A549 (cell line): ENCODE data around the gene NDUFB11.

Experiments used
- CBX8 ChIP-seq: fragments of 200-600 bp; sonication (generic); IDR thresholded peaks from 2 replicates; pipeline ENCODE4 v1.6.1; 2016
- CTCF ChIP-seq: fragments of >200 bp; sonication (Bioruptor Twin); formaldehyde crosslinking; IDR thresholded peaks from 3 replicates; pipeline ENCODE4 v1.5.1; 2016
- EP300 ChIP-seq, 2 experiments: fragments of >200 bp; sonication (Bioruptor Twin); formaldehyde crosslinking; IDR thresholded peaks; 2 replicates in 1 of 2; 3 replicates in 1 of 2; pipeline ENCODE4 v1.6.1; 2016 to 2017
- FOSL2 ChIP-seq, 2 experiments: fragments of 450-650 bp in 1 of 2; fragments of >200 bp in 1 of 2; sonication (Bioruptor Twin) in 1 of 2; formaldehyde crosslinking; IDR thresholded peaks; 2 replicates each; pipeline versions ENCODE4 v1.5.0 to v1.6.1; 2016 to 2020; ENCODE audit warnings: mild to moderate bottlenecking in 1 of 2, moderate library complexity in 1 of 2
- HES2 ChIP-seq: fragments of >200 bp; sonication (Bioruptor Twin); formaldehyde crosslinking; IDR thresholded peaks from 2 replicates; pipeline ENCODE4 v1.6.1; 2016
- JUN ChIP-seq, 2 experiments: fragments of >200 bp; sonication (Bioruptor Twin); formaldehyde crosslinking; IDR thresholded peaks; 2 replicates in 1 of 2; 3 replicates in 1 of 2; pipeline ENCODE4 v1.6.1; 2016 to 2017
- MAX ChIP-seq: IDR thresholded peaks from 2 replicates; pipeline ENCODE4 v1.6.1; 2012
- MYC ChIP-seq: IDR thresholded peaks from 2 replicates; pipeline ENCODE4 v1.6.1; 2012; ENCODE audit warnings: mild to moderate bottlenecking, inconsistent platforms, low read length, improper control_type of control experiment, borderline replicate concordance
- PBX3 ChIP-seq: IDR thresholded peaks from 2 replicates; pipeline ENCODE4 v1.6.1; 2012
- POLR2A ChIP-seq: IDR thresholded peaks from 2 replicates; pipeline ENCODE4 v1.6.1; 2012; ENCODE audit warnings: mild to moderate bottlenecking, low read length
- RNF2 ChIP-seq: fragments of 200-600 bp; sonication (generic); IDR thresholded peaks from 2 replicates; pipeline ENCODE4 v1.6.1; 2016; ENCODE audit warnings: low read depth, mild to moderate bottlenecking, antibody characterized with exemption, moderate library complexity, borderline replicate concordance

- no peak for TF ChIP-seq RNF2
- no peak for TF ChIP-seq CTCF
- no peak for TF ChIP-seq JUN (IDR thresholded peaks at IDR 0.05)
- no peak for TF ChIP-seq FOSL2 (IDR thresholded peaks at IDR 0.05)
- TF ChIP-seq FOSL2 (CRISPR knock-in tag; IDR thresholded peaks at IDR 0.05), result no peak
- no peak for TF ChIP-seq EP300 (IDR thresholded peaks at IDR 0.05)
- TF ChIP-seq POLR2A, result no peak
- TF ChIP-seq CBX8, result no peak
- no peak for TF ChIP-seq MYC
- no peak for TF ChIP-seq PBX3
- TF ChIP-seq MAX, result no peak
- TF ChIP-seq HES2, result no peak
Measured at GRCh38 chrX:47097018-47097417, 47.5 kb downstream of the NDUFB11 start.
